HG02970 (cell line): ENCODE measurements around the gene ESYT3.
"Not testable (repeated sequence)": the region's sequence is repeated elsewhere in the genome, so short reads cannot be mapped to it uniquely, and the experiment has no call there.

Experiments
- ATAC-seq: cut with Tn5 transposase; IDR thresholded peaks from one replicate; pipeline ENCODE4 v1.9.1; 2021; ENCODE audit warnings: mild to moderate bottlenecking, moderate library complexity, moderate number of reproducible peaks; ENCODE audit not compliant: unreplicated experiment, low FRiP score

ESYT3 gene

DNA sequence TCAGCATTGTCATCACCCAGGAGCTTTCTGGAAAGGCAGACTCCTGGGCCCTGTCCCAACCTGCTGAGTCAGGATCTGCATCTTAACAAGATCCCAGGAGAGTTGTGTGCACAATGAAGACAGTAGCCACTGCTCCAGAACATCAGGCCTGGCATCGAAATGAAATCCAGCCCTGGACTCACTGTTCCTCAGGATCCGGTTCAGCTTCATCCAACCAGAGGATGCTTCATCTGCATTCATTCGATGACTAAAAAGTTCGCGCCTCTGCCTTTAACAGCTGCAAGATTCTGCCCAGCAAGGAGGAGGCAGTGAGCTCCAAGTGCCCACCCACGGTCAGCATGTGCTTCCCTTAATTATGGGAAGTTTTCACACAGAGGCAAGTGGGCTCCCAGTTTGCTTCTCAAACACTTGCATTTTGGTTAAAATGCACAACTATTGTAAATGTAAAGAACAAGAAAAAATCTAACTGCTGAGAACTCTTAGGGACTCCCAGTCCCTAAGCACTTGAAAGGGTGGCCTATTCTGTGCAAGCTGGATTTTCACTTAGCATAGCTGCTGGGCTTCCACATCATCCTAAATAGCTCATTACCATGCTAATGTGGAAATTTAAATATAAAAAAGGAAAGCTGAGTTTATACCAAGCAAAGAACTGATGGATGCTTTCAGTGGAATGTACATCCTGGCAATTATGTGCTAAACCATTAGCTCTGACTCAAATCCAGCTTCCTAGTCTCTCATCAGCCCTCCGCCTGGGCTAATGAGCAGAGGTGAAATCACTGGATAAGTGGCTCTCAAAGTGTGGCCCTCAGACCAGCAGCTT lies 25.5 kb upstream of the ESYT3 start:
- ATAC-seq: no peak

DNA sequence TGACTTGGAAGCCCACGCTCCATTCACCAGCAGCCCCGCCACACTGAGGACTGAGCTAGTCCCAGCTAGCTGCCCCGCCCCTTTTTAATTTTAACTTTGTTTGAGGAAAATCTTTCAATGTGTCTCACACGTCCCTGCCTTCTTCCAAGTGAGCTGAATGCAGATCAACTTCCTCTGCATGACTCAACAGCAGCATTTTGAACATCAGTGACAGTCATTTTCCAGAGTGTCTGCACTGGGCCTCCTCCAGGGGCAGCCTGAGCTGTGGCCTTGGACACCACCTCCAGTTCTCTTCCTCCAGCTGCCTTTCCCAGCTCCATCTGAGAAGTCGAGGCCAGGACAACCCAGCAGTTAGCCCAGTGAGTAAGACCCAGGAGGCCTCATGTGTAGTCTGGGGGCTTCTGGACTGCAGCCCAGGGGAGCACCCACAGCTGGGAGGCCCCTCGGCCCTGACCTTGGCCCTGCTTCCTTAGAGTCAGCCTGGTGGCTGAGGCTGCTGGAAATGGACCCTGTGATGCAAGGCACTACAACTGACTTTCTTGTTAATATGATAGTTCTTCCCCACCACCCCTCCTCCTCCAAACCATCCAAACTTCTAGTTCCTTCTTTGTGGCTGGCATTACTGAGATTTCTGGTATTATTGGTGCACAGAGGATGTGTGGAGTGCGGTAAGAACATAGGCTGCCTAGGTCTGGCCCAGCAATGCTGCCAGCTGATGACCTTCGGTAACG lies 21.4 kb upstream of the ESYT3 start:
- no peak for ATAC-seq

DNA sequence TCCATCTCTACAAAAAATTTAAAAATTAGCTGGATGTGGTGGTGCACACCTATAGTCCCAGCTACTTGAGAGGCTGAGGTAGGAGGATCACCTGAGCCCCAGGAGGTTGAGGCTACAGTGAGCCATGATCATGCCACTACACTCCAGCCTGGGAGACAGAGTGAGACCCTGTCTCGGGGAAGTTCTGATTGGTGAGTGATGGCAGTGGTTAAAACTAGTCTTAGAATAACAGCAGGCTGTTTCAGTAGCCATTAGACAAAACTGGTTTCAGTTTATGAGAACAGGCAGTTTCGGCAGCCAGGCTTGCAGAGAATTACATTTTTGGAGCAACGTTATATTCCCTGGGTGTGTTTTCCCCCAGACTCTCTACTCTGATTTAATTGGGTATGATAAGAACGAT lies 18.2 kb upstream of the ESYT3 start:
- not testable (repeated sequence) for ATAC-seq

DNA sequence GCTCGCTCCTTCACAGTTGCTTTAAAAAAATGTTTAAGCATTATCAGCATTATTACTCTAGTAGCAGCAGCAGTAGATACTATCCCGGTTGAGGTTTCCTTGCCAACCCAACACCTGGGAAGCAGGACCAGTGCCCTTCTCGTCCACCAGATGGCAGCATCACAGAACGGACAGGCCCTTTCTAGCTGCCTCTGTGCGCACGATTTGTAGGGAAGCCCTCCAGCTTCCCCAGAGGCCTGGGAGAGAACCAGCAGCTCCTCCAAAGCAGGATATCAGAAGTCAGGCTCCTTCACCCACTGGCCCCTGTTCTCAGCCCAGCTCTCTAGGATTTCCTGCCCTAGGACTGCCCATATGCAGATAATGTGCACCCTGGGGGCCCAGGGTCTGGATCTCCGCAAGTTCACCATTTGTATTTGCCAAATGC lies 16.8 kb upstream of the ESYT3 start:
- peak; percentile 74 for ATAC-seq

DNA sequence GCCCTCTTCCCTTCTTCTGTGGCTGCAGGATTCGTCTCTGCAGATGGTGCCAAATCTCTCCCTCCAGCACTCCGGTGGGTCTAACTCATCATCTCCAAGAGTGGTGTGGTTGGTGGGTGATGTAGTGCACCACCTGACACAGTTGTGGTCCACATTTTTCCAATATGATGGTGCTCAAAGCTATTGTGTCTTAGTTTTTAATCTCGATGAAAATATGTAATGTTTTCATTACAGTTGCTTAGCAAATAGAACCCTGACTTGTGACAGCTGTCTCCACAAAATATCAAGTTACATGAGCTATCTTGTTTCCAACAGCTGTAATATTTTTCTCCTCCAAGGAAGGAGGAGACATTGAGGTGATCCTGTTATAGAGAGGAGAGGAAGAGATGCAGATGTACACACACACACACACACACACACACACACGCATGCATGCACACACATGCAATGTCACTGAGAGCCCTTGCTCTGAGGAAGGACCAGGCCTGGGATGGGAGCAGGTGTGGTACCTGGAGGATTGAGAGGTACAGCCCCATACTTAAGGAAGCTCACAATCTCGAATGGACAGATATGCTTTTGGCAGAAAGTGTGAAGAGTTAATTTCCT lies 15.7 kb upstream of the ESYT3 start:
- no peak for ATAC-seq

DNA sequence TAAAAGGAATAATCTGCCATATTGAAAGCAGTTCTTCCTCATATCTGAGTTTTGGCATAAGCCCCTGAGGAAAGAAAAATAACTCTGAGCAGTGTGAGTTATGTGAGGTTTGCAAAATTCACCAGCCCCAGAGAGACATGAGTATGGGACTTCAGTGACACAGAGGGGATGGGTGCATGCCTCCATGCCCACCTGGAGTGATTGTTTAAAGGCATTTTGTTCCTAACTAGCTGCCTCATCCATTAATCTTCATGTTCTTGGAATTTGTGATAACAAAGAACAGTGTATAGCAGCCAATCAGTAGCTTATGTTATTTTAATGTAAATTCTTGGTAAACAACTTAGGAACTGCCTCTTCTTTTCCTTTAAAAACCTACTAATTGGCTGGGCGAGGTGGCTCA lies 11.1 kb upstream of the ESYT3 start:
- ATAC-seq: no peak

DNA sequence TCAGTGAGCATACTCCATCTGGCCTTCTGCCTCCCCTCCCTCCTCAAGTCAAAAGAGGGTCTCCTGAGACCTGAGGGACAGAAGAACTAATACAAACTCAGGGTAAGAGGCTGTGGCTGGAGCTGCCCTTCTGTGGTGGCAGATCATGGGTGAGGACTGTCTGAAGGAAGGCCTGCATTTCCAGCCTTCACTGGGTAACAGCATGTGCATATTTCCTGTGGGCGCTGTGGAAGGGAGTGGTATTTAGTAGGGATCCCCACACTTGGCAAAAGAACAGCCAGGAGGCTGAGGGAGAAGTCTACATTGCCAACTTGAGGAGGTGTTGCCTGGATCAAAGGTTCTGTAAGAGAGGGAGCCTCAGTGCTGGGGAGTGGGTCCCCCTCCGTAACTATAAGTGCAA lies 10.1 kb upstream of the ESYT3 start:
- ATAC-seq: no peak

DNA sequence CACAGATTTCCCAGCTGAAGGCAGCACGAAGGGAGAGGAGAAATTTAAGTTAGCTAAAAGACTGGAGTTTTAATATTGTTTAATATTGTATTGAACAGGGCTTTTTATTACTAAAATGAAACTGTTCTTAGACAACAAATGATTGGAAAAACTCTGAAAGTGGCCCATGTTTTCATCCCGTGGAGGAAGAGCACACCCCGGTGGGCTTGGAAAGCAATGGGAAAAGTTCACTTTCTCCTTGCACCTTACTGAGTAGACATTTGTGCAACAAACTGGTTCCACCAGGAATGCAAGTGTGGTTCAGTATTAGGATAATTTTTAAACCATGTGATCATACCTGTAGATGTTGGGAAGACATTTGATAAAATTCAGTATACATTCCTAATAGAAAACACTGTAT lies 8.2 kb upstream of the ESYT3 start:
- no peak for ATAC-seq

DNA sequence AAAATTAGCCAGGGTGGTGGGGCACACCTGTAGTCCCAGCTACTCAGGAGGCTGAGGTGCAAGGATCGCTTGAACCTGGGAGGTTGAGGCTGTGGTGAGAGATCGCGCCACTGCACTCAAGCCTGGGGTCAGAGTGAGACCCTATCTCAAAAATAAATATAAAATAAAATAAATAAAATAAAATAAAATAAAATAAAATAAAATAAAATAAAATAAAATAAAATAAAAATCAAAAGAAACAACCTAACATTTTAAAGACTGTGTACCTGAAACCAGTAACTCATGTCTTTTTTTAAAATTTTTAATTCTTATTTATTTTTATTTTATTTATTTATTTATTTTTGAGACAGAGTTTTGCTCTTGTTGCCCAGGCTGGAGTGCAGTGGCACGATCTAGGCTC lies 7.7 kb upstream of the ESYT3 start:
- not testable (repeated sequence) for ATAC-seq

DNA sequence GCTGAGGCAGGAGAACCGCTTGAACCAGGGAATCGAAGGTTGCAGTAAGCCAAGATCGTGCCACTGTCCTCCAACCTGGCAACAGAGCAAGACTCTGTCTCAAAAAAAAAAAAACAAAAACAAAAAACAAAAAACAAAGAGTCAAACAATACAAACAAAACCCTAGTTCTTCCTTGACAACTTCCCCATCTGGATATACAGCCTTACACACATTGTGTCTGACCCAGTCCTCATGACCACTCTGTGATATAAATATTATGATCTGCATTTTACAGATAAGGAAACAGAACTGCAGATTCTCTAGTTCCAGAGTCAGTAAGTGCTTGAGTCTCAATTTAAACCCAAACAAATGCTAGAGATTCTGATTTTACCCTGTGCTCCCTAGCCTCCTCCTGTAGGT lies 4.8 kb upstream of the ESYT3 start:
- ATAC-seq: no peak

DNA sequence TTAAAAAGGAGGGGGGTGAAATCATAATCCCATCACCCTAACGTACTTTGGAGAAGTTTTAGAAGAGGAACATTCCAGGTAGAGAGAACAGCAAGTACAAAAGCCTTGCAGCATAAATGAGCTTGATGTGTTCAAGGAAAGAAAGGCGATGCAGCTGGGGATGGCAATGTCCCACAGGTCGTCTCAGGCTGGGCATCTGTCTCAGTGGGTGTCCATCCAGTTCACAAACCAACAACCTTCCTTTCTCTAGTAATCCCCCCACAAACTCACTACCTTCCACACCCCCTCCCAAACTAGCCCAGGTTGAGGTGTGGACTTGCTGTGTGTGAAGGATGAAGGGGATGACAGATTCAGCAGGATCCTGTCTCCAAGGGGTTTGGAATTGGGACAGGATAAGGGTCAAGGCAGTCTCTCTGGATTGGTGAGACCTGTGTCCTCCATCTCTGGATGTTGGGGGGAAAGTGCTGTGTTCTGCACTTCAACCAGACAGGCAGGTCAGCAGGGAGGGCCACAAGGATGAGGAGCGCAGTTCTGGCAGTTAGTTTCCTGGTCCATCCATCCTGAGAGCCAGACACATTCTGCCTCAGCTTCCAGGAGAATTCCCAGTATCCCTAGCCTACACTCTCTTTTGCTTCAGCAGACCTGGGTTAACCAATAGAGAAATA lies 1.7 kb upstream of the ESYT3 start:
- ATAC-seq: no peak

DNA sequence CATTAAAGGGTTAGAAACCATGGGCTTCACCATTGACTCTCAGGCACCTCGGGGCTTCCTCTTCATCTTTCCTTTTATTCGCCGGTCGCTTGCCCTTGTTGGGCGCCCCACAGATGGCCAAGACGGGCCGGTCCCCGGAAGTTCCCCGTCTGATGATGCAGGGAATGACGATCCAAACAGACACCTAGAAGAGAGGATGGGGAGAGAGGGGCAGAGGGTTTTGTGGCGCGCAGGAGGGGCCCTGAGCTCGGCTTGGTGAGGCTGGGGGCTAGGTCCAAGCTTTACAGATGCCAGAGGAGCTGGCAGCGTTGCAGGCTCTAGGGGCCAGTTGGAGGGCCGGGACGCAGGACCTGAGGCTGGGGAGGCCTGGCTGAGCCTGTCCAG lies 532 bp upstream of the ESYT3 start:
- ATAC-seq: no peak

DNA sequence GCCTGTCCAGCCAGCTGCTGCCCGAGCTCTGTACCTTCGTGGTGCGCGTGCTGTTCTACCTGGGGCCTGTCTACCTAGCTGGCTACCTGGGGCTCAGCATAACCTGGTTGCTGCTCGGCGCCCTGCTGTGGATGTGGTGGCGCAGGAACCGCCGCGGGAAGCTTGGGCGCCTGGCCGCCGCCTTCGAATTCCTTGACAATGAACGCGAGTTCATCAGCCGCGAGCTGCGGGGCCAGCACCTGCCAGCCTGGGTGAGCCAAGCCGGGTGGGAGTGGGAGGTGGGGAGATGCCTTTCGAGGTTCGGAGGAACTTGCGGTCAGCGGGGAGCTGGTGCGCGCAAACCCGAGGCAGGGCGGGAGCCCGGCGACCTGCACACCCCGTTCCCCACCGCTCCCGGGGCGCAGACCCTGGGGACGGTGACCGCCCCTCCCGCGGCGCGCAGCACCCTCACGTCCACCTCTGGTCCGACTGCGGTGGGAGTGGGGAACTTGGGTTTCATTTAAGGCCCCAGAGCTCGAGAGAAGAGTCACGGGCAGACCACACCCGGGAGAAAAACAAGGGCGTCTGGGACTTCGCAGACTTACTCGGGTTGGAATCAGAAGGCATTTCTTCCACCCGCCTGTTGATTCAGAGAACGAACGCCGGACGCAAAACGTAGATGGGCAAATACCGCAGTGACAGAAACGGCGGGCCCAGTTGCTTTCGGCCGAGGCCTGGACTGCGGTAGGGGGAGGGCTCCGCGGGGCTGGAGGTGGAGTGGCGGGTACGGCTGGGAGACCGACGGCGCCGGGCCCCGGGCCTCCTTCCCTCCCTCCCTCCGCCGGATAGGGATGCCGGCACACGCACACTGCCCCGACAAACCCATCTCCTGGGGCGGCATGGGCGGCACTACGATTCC lies 708 bp downstream of the ESYT3 start:
- no peak for ATAC-seq

DNA sequence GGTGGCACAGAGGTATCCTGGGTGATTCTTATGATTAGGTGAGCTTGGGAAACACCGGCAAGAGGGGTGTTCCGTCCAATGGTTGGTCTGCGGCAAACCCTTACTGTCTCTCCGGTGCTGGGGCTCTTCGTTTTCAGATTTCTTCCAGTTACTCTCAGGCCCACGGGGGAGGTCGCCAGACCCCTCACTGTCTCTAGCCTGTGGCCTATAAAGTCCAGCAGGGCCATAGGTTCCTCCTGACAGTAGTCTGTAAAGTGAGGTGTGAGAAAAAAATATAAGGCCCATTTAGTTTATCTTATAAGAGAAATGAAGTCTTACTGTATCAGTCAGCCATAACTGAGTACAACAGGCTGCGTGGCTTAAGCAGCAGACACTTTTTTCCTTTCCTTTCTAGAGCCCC lies 1.4 kb downstream of the ESYT3 start:
- ATAC-seq: no peak

DNA sequence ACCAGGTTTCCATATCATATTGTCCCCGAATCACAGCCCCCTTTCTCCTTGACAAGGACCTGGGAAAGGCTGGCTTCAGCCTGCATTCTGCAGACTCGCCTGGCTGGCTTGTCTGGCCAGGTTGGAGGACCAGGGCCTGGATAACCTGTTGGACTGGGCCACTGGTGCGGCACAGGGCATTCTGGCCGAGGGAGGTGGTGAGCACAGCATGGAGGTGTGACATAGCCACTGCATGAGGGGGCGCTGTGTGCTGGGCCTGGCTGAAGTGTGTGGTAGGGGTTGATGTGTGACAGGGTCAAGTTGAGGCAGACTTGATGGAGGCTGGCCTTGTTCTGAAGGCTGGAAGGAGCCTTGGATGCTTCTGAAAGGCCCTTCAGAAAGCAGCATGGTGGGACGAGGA lies 2.9 kb downstream of the ESYT3 start:
- ATAC-seq: no peak

DNA sequence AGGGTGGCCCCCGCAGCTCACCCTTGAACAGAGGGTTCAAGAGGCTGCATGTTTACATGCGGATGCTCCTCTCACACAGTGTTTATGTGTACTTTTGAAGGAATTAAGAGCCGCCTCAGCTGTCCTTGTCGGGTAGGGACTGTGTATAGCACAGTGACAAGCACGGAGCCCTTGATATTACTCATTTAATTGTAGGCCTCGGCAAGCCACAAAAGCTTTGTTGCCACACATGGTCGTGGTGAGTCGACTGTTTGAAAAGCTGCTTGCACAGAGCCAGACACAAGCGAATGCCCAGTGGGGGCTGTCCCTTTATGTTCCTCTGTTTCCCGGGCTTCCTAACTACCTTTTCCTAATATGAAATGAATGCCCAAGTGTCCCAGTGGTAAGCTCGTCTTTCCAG lies 4.5 kb downstream of the ESYT3 start:
- no peak for ATAC-seq

DNA sequence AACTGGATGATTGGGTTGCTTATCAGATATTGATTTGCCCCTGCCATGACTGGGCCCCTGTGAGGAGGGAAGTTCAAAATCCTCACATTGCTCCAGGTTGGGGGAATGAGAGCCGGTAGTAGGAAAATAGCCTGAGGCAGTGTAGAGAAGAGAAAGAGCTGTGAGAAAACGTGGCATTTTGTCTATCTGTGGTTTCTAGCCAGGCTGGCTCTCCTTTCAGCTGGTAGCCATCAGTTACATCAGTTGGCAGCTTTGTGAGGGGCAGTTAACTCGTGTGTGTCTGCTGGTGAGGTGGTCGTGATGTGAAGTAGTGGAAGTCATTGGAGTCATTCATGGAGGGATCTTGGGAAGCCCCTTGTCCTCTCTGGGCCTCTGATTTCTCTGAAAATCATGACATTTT lies 5.2 kb downstream of the ESYT3 start:
- ATAC-seq: no peak

DNA sequence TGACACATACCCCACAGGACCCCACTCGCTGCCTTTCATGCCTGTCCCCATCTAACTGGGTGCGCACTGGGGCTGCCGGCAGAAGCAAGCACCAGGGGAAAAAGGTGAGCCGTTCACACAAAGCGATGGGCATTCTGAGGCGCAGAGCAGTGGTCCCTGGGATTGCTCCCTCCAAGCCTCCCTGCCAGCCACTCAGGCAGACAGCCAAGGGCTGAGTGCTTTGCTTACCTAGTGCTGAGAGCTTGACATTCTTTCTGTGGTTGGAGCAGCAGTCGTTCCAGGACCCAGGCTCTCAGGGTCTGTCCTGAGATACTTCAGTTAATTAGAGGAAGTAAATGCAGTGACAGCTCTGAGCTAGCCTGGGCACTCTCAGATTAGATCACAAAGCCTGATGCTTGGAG lies 5.7 kb downstream of the ESYT3 start:
- no peak for ATAC-seq

DNA sequence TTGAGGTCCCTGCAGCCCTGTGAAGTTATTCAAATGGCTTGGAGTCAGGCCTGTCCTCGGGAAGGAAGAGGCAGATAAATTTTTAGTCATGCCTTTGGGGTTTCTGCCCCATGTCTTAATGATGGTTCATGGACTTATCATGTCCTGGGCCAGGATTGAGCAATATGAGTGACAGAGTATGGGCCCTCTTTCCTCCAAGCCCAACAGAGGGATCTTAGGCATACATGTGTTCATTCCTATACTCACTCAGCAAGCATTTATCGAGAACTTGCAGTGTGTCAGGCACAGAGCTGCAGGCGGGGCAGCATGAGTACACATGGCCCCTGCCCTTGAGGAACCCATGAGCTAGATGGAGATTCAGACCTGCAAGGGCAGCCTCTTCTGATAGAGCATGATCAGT lies 6.2 kb downstream of the ESYT3 start:
- no peak for ATAC-seq

DNA sequence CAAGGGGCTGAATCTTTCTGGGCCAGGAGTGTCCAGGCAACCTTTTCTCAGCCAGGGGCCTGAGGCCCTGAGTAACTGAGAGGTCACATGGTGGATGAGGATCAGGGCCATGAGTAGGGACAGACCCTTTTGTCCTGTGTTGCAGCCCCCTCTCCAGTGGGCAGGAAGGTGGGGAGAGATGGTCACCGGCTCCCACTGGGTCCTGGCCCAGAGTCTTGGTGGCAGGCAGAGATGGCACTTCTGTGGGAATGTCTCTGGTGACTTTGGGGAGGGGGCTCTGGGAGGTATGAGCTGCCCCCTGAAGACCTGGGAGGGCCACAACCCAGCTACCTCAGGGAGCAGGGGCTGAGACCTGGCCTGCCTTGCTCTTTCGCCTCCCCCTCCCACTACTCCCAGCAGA lies 6.8 kb downstream of the ESYT3 start:
- ATAC-seq: no peak
